IPS-NIHi7 (cell line): ENCODE measurements around the gene ARRB2.
"Not testable (repeated sequence)": the region's sequence is repeated elsewhere in the genome, so short reads cannot be mapped to it uniquely, and the experiment has no call there.

Experiments used
- DNase-seq: peaks from one replicate; pipeline ENCODE4 v3.0.0; 2012; ENCODE audit warnings: mixed read lengths; ENCODE audit errors: extremely low spot score

Gene ARRB2

GRCh38 chr17:4701116-4701515, 9.3 kb upstream of the ARRB2 start:
- no peak for DNase-seq

GRCh38 chr17:4703330-4703691, 7.1 kb upstream of the ARRB2 start:
- DNase-seq: no peak

GRCh38 chr17:4704574-4704907, 5.9 kb upstream of the ARRB2 start:
- DNase-seq: not testable (repeated sequence)

DNA sequence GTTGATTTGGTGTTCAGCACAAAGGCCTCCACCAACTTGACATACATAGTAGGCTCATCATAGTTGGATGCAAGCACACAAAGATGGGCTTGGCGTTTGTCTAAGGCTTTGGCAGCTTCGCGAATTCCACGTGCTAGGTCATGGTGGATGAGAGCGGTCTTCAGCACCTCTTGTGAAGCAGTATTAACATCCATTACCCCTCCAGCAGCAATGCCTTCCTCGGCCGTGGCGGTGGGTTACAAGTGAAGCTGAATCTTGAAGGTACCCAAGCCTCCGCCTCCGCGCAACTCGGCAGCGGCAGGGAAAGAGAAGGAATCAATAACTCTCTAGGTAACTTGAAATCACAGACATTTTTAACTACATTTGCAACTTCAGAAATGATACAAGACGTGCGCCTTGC, 5.4 kb upstream of the ARRB2 start:
- DNase-seq: no peak

DNA sequence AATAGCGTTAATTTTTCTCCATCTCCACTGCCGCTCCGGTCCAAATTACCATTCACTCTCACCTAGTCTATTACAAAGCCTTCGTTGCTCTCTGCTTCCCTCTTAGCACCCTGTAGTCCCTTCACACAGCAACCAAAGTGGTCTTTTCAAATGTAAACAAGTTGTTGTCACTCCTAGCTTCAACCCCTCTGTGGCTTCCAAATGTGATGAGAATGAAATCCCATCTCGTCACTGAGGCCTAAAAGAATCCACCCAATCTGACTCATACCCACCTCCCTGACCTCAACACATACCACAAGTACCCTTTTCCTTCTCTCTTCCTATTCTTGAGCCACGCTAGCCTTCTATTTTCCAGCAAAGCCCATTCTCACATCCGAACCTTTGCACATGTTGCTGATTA, 4.3 kb upstream of the ARRB2 start:
- DNase-seq: peak; percentile 40

- no peak for DNase-seq
These were observed 2.0 kb upstream of the ARRB2 start for GRCh38 chr17:4708436-4708835.

- peak; percentile 32 for DNase-seq
These were observed 532 bp downstream of the ARRB2 start for GRCh38 chr17:4710693-4711634.

- no peak for DNase-seq
These were observed 1.3 kb downstream of the ARRB2 start for GRCh38 chr17:4711661-4712181.

GRCh38 chr17:4712526-4712925, 2.1 kb downstream of the ARRB2 start:
- DNase-seq: no peak

GRCh38 chr17:4714340-4715062, 4.1 kb downstream of the ARRB2 start:
- not testable (repeated sequence) for DNase-seq

DNA sequence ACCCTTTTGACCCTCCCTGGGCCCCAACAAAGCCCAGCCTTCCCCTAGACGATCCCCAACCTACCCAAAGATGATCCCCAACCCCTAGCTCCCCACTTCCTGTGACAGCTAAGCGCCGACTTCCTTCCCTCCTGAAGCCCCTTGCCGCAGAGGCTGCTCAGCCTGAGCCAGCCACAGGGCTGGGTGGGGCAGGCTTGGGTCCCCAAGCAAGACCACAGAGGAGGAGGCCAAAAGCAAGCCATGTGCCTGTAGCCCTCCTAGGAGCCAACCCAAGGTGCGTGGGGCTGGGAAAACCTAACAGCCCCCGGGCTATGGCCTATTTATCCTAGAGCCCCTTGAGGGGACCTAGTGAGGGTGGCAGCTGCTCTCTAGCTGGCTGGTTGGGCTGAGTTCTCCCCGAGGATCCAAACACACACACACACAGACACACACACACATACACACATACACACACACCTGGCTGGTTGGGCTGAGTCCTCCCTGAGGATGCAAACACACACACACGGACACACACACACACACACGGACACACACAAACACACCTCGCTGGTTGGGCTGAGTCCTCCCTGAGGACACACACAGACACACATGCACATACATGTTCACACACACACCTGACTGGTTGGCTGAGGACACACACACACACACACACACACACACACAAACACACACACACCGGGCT, 4.8 kb downstream of the ARRB2 start:
- DNase-seq: no peak

DNA sequence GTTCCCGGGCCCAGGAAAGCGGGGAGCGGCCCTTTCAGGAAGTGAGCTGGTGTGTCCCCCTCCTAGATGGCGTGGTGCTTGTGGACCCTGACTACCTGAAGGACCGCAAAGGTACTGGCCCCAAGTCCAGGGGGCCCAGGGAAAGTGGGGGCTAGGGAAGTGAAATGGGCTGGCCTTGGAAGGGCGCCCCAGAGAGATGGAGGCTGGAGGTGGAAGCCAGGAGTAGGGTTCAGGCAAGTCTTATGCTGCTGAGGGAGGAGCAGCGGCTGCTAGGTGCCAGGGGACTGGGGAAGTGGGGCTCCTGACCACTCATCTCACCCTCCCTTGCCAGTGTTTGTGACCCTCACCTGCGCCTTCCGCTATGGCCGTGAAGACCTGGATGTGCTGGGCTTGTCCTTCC, 5.6 kb downstream of the ARRB2 start:
- no peak for DNase-seq

DNA sequence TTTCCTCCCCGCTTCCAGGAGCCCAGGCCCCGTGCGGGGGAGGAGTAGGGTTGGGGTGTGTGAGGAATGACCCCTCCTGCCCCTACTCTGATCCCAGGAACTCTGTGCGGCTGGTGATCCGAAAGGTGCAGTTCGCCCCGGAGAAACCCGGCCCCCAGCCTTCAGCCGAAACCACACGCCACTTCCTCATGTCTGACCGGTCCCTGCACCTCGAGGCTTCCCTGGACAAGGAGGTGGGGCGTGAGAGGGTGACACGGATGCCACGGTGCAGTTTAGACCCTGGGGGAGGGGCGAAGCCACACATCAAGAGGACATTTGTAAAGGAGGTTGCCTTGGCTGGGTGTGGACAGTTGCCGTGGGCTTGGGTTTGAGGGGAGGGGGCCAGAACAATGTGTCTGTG, 7.4 kb downstream of the ARRB2 start:
- peak; percentile 3 for DNase-seq

DNA sequence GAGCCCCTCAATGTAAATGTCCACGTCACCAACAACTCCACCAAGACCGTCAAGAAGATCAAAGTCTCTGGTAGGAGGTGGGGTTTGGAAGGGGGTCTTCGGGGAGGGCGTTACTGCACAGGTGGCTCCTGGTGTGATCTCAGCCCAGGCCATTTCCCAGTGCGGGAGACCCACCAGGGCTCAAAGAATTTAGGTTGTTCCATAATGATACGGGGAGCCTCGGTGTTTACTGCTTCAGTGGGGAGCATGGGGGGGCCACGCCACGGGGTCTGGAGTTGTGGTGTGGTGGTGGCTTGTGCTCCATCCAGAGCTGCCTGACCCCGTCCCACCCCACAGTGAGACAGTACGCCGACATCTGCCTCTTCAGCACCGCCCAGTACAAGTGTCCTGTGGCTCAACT, 7.8 kb downstream of the ARRB2 start:
- DNase-seq: no peak

DNA sequence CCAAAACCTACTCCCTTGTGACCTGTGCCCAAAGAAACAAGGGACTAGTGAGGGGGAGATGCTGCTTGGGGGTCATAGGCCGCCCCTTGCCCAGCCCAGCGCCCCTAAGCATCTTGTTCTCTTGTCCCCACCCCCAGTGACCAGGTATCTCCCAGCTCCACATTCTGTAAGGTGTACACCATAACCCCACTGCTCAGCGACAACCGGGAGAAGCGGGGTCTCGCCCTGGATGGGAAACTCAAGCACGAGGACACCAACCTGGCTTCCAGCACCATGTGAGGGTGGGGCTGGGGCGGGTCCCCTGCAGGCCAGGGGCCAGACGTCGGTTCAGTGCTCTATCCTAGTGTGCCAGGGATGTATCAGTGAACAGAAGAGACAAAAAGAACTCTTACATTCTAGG, 8.7 kb downstream of the ARRB2 start:
- no peak for DNase-seq

DNA sequence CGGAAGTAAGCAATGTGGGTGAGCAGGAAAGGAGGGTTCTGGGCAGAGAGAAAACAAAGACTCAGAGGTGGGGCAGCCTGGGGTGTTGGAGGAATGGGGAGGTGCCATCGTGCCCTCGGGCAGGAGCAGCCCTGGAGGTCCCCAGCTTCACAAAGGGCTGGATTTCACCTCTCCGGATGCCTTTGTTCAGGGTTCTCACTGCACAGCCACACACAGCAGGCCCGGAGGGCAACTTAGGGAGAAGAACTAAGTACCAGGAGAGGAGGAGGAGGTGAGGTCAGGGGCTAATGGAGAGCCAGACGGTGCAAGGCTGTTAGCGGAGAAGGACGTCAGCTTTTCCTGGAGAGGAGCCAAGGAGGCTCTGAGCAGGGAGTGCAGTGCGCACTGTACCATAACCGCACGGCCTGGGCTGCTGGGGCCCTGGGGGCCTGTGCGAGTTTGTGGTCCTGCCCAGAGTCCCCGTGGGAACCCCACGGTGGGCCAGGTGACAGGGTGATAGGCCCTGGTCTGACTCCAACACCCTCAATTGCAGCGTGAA, 9.3 kb downstream of the ARRB2 start:
- DNase-seq: no peak

GRCh38 chr17:4720787-4721186, 10.4 kb downstream of the ARRB2 start:
- no peak for DNase-seq

DNA sequence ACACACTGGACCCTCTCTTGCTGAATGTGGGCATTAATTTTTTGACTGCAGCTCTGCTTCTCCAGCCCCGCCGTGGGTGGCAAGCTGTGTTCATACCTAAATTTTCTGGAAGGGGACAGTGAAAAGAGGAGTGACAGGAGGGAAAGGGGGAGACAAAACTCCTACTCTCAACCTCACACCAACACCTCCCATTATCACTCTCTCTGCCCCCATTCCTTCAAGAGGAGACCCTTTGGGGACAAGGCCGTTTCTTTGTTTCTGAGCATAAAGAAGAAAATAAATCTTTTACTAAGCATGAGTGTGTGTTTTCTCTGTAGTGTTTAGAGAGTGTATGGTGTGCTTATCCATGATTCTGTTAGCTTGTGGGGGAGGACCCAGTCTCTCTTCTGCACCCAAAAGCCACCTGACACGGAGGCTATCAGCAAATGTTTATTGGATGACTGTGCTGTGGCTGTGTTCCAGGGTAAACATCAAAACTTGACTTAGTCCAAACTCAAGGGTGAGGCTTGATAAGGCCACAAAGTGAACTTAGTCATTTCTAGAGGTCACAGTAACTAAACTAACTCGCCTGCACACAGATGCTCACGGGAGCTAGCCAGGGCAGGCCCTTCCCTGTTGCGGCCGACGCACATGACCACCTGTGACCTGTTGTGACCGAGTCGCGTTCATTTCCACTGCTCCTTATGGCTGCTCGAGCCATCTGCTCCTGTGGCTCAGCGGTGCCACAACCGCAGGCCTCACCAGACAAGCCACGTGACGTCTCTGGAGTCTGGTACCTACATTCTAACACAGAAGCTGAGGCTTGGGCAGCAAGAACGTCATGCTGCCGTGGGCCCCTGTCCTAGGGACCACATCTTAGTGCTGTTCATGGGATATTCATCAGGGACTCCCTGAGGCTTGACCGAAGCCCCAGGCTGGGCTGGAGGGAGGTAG, 11.0 kb downstream of the ARRB2 start:
- DNase-seq: no peak

DNA sequence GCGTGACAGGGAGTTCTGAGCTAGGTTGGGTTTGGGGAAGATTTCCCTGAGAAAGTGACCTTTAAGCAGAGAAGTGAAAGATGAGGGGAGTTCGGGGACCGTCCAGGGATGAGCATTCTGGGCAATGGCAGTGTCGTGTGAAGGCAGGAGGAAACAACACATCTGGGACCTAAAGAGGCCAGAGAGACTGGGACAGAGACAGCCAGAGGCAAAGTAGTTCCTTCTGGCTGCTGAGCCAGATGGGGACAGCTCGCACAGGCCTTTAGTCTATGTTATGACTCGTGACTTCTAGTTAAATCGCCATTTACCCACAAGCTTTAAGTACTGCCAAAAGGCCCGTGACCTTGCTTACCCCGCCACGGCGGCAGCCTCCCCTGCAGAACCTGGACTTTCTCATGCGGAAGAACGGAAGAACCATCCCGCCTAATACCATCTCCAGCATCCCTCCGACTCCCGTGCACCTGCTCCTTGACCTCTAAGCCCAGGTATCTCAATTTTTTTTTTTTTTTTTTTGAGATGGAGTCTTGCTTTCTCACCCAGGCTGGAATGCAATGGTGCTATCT, 12.3 kb downstream of the ARRB2 start:
- DNase-seq: no peak

- DNase-seq: no peak
These were observed 14.2 kb downstream of the ARRB2 start for GRCh38 chr17:4724650-4725049.
